Measurements from ENCODE around the gene NIT1. TPM values are rescaled to one million over a fixed set of nuclear protein-coding genes. Genes with fewer than 3 reads are reported as not detected.

NIT1 gene
- total and polyA plus RNA-seq, 10 of the 15 experiments (the other 5 are each of a cell fraction or from before 2014, with no cell fraction given), result 19.2 to 54.4 (median 28.3) TPM

- TF ChIP-seq BHLHE40 (IDR thresholded peaks at IDR 0.05; ENCODE audit: borderline replicate concordance in 1 of 2, low read depth in 2 of 2, low read length in 1 of 2), result 0 out of 4 replicates have a peak, but pooled peaks of 1 of the 2 experiments have one; percentile 8
- TF ChIP-seq ATF3 (IDR thresholded peaks at IDR 0.05; ENCODE audit: borderline replicate concordance, extremely low read depth, low read depth, low read length), result no peak
- TF ChIP-seq ZBTB40 (IDR thresholded peaks at IDR 0.05; ENCODE audit: borderline replicate concordance), result no peak
- 0 out of 2 replicates have a peak, but pooled peaks have one; percentile 41 for TF ChIP-seq MLLT1 (IDR thresholded peaks at IDR 0.05)
- TF ChIP-seq GABPA (IDR thresholded peaks at IDR 0.05; ENCODE audit: low read depth), result no peak
- TF ChIP-seq IRF3 (IDR thresholded peaks at IDR 0.05), result no peak
- TF ChIP-seq SREBF1 (IDR thresholded peaks at IDR 0.05; ENCODE audit: low read length), result no peak
- no peak for TF ChIP-seq BCL3 (IDR thresholded peaks at IDR 0.05; ENCODE audit: borderline replicate concordance, insufficient read depth, low read depth, low read length, poor library complexity, severe bottlenecking)
- no peak for TF ChIP-seq HDAC6 (IDR thresholded peaks at IDR 0.05; ENCODE audit: unreplicated experiment)
- TF ChIP-seq ZNF274 (IDR thresholded peaks at IDR 0.05; ENCODE audit: insufficient read depth, insufficient read length), result no peak
- no peak for TF ChIP-seq MYC (IDR thresholded peaks at IDR 0.05; ENCODE audit: insufficient read depth, insufficient read length, insufficient replicate concordance, low read length, severe bottlenecking)
- no peak for TF ChIP-seq MEF2B (IDR thresholded peaks at IDR 0.05; ENCODE audit: partially characterized antibody, poor library complexity, severe bottlenecking)
- no peak for TF ChIP-seq FOXM1 (IDR thresholded peaks at IDR 0.05; ENCODE audit: low read depth, low read length)
- TF ChIP-seq HDGF (IDR thresholded peaks at IDR 0.05), result peak; percentile 77; the same call in 1 of the 2 replicates
- no peak for TF ChIP-seq ATF7 (IDR thresholded peaks at IDR 0.05; ENCODE audit: low read depth)
- peak; percentile 51; the same call in 1 of the 2 replicates for TF ChIP-seq POLR2AphosphoS2 (IDR thresholded peaks at IDR 0.05; ENCODE audit: low read depth, low read length)
Measured at GRCh38 chr1:161159087-161159912, 41.4 kb downstream of the NIT1 start, which contains the start of gene USP21 (continued).

Measured in GM12878 (cell line).